ENCODE measurements around the gene ITPRIPL2. TPM values are rescaled to one million over a fixed set of nuclear protein-coding genes. Genes with fewer than 3 reads are reported as not detected.

ITPRIPL2 gene
- total and polyA plus RNA-seq, 2 of the 13 experiments (the other 11 are each of a cell fraction or from before 2014, with no cell fraction given), result 5.9 to 12.6 TPM

DNA sequence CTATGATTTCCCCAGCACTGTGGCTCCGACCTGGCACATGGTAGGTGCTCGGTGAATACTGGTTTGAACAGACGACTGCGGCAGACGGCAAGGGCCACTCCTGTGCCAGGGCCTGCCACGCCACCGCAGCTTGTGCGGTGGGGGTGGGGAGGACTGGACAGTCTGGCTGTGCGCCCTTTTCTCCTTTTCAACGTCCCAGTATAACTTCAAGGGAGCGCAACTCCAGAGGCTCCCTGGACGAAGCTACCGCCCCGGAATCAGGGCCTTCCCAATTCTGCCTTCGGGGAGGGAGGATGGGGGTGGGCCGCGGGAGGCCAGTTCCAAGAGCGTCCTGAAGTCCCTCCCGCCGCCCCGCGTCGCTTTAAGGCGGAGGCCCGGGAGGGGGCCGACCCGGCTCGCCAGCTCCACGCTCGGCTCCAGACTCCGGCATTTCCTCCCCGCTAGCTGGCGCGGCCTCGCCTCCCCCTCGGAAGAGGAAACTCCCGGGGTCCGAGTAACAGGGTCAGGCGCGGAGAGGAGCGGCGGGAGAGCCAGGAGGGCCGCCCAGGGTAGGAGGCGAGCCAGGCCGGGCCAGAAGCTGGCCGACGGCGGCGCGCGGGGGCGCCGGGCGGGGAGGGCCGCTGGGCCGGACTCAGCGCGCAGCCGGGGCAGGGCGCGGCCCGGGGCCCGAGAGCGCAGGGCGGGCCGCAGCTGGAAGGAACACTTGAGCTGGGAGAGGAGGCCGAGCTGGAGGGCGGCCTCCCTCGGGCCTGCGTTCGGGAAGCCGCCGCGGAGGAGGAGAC is at the start of gene ITPRIPL2 (continued):
- TF ChIP-seq ARID2 (CRISPR knock-in tag; IDR thresholded peaks at IDR 0.05; ENCODE audit: borderline replicate concordance) (no peak), ZNF780A (CRISPR knock-in tag; IDR thresholded peaks at IDR 0.05) (0 out of 2 replicates have a peak, but pooled peaks have one; percentile 12), ZNF383 (CRISPR knock-in tag; IDR thresholded peaks at IDR 0.05; ENCODE audit: borderline replicate concordance) (no peak), ZSCAN30 (CRISPR knock-in tag; IDR thresholded peaks at IDR 0.05) (no peak), ZNF564 (CRISPR knock-in tag; IDR thresholded peaks at IDR 0.05) (peak; percentile 94), ZNF451 (CRISPR knock-in tag; IDR thresholded peaks at IDR 0.05) (no peak; the same call in 1 of the 2 replicates), ZNF343 (CRISPR knock-in tag; IDR thresholded peaks at IDR 0.05) (0 out of 2 replicates have a peak, but pooled peaks have one; percentile 87), ZNF432 (CRISPR knock-in tag; IDR thresholded peaks at IDR 0.05; ENCODE audit: borderline replicate concordance) (no peak), EHMT2 (IDR thresholded peaks at IDR 0.05; ENCODE audit: borderline replicate concordance, low read depth, low read length) (no peak), ZFP37 (CRISPR knock-in tag; IDR thresholded peaks at IDR 0.05; ENCODE audit: borderline replicate concordance) (0 out of 2 replicates have a peak, but pooled peaks have one; percentile 24), ARNTL (CRISPR knock-in tag; IDR thresholded peaks at IDR 0.05) (peak; percentile 12; the same call in 1 of the 2 replicates), ZNF782 (CRISPR knock-in tag; IDR thresholded peaks at IDR 0.05; ENCODE audit: borderline replicate concordance) (peak; percentile 61; the same call in 1 of the 2 replicates), KAT7 (CRISPR knock-in tag; IDR thresholded peaks at IDR 0.05; ENCODE audit: borderline replicate concordance) (no peak; the same call in 1 of the 2 replicates), ZNF468 (CRISPR knock-in tag; IDR thresholded peaks at IDR 0.05) (0 out of 2 replicates have a peak, but pooled peaks have one; percentile 49), ZNF552 (CRISPR knock-in tag; IDR thresholded peaks at IDR 0.05; ENCODE audit: borderline replicate concordance) (peak; percentile 28; the same call in 1 of the 2 replicates), ISL2 (CRISPR knock-in tag; IDR thresholded peaks at IDR 0.05) (peak; percentile 62; the same call in 1 of the 2 replicates), DPF2 (CRISPR knock-in tag; IDR thresholded peaks at IDR 0.05; ENCODE audit: borderline replicate concordance, low read depth) (0 out of 2 replicates have a peak, but pooled peaks have one; percentile 36), ZNF704 (CRISPR knock-in tag; IDR thresholded peaks at IDR 0.05; ENCODE audit: borderline replicate concordance) (peak; percentile 61; the same call in 1 of the 2 replicates), ZZZ3 (CRISPR knock-in tag; IDR thresholded peaks at IDR 0.05; ENCODE audit: borderline replicate concordance) (0 out of 2 replicates have a peak, but pooled peaks have one; percentile 70), GTF3A (CRISPR knock-in tag; conservative IDR thresholded peaks at IDR 0.05) (0 out of 2 replicates have a peak, but pooled peaks have one; percentile 15), TFDP2 (CRISPR knock-in tag; IDR thresholded peaks at IDR 0.05) (peak; percentile 73), NKX3-1 (CRISPR knock-in tag; IDR thresholded peaks at IDR 0.05) (no peak; the same call in 1 of the 2 replicates), HNRNPH1 (optimal IDR thresholded peaks at IDR 0.05; ENCODE audit: low read depth, low read length) (peak; percentile 83), RFXANK (CRISPR knock-in tag; IDR thresholded peaks at IDR 0.05) (peak; percentile 61; the same call in 1 of the 2 replicates), TEAD2 (CRISPR knock-in tag; IDR thresholded peaks at IDR 0.05) (no peak)
- TF ChIP-seq, protein P1, sequence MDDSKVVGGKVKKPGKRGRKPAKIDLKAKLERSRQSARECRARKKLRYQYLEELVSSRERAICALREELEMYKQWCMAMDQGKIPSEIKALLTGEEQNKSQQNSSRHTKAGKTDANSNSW (CRISPR knock-in tag; IDR thresholded peaks at IDR 0.05; ENCODE audit: borderline replicate concordance), result no peak
- TF ChIP-seq, protein P2, sequence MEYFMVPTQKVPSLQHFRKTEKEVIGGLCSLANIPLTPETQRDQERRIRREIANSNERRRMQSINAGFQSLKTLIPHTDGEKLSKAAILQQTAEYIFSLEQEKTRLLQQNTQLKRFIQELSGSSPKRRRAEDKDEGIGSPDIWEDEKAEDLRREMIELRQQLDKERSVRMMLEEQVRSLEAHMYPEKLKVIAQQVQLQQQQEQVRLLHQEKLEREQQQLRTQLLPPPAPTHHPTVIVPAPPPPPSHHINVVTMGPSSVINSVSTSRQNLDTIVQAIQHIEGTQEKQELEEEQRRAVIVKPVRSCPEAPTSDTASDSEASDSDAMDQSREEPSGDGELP (IDR thresholded peaks at IDR 0.05; ENCODE audit: borderline replicate concordance, low read depth), result no peak

Measured in HepG2 (cell line).